GM12875 (cell line): ENCODE data around the gene RANBP2.

Source experiments
- H3K4me3 ChIP-seq: one replicate; pipeline ENCODE4 v1.5.1; 2011; ENCODE audit warnings: low read depth, low read length, control low read depth
- CTCF ChIP-seq: IDR thresholded peaks from 2 replicates; pipeline ENCODE4 v1.5.1; 2011; ENCODE audit warnings: low read depth, mild to moderate bottlenecking, control low read depth, inconsistent platforms, low read length, moderate library complexity, borderline replicate concordance; ENCODE audit not compliant: insufficient read depth

Gene RANBP2

GRCh38 chr2:108778857-108779256, 59.6 kb downstream of the RANBP2 start:
- no peak overlapping the region for H3K4me3 ChIP-seq
- no peak for TF ChIP-seq CTCF

- no peak for TF ChIP-seq CTCF
- H3K4me3 ChIP-seq, result peak overlapping the region; percentile 62
These were observed 66.7 kb downstream of the RANBP2 start for GRCh38 chr2:108786008-108786353.

GRCh38 chr2:108786354-108787215, 67.3 kb downstream of the RANBP2 start, which contains the start of gene CCDC138:
TSS of gene CCDC138 (plus strand) at chr2:108786771. CDS start at chr2:108786823, 52 bp downstream.
- H3K4me3 ChIP-seq, result peak within 1 kb of the TSS; percentile 62
- TF ChIP-seq CTCF, result no peak

- no peak for TF ChIP-seq CTCF
- peak overlapping the region; percentile 62 for H3K4me3 ChIP-seq
These were observed 67.9 kb downstream of the RANBP2 start for GRCh38 chr2:108787216-108787541.

- TF ChIP-seq CTCF, result no peak
- H3K4me3 ChIP-seq, result no peak overlapping the region
These were observed 83.9 kb downstream of the RANBP2 start for GRCh38 chr2:108803045-108803736.

GRCh38 chr2:108805032-108805431, 85.8 kb downstream of the RANBP2 start:
- H3K4me3 ChIP-seq, result no peak overlapping the region
- TF ChIP-seq CTCF, result no peak

- no peak for TF ChIP-seq CTCF
- H3K4me3 ChIP-seq, result no peak overlapping the region
These were observed 86.5 kb downstream of the RANBP2 start for GRCh38 chr2:108805782-108806181.
